ENCODE data around the gene CTR9. TPM values are rescaled to one million over a fixed set of nuclear protein-coding genes. Genes with fewer than 3 reads are reported as not detected.

CTR9 gene
- total RNA-seq, 1 donor = 30.5 TPM

- peak; percentile 72 for DNase-seq (ENCODE audit: low read depth)
- TF ChIP-seq CTCF (IDR thresholded peaks at IDR 0.05; ENCODE audit: insufficient read depth, low read length) = peak; percentile 95
- H3K4me3 ChIP-seq (ENCODE audit: low read depth, low read length) = peak overlapping the region; percentile 17
Observed at GRCh38 chr11:10792385-10793068, 41.5 kb downstream of the CTR9 start.

GRCh38 chr11:10793470-10794255, 42.6 kb downstream of the CTR9 start:
- no peak for TF ChIP-seq CTCF (IDR thresholded peaks at IDR 0.05; ENCODE audit: insufficient read depth, low read length)
- no peak overlapping the region for H3K4me3 ChIP-seq (ENCODE audit: low read depth, low read length)
- DNase-seq (ENCODE audit: low read depth) = no peak

GRCh38 chr11:10796191-10796590, 45.1 kb downstream of the CTR9 start:
- DNase-seq (ENCODE audit: low read depth) = no peak
- TF ChIP-seq CTCF (IDR thresholded peaks at IDR 0.05; ENCODE audit: insufficient read depth, low read length) = no peak
- no peak overlapping the region for H3K4me3 ChIP-seq (ENCODE audit: low read depth, low read length)

- DNase-seq (ENCODE audit: low read depth) = no peak
- no peak for TF ChIP-seq CTCF (IDR thresholded peaks at IDR 0.05; ENCODE audit: insufficient read depth, low read length)
- no peak overlapping the region for H3K4me3 ChIP-seq (ENCODE audit: low read depth, low read length)
Observed at GRCh38 chr11:10797001-10797400, 46.0 kb downstream of the CTR9 start.

GRCh38 chr11:10797531-10797930, 46.5 kb downstream of the CTR9 start:
- H3K4me3 ChIP-seq (ENCODE audit: low read depth, low read length) = no peak overlapping the region
- no peak for DNase-seq (ENCODE audit: low read depth)
- no peak for TF ChIP-seq CTCF (IDR thresholded peaks at IDR 0.05; ENCODE audit: insufficient read depth, low read length)

- no peak overlapping the region for H3K4me3 ChIP-seq (ENCODE audit: low read depth, low read length)
- TF ChIP-seq CTCF (IDR thresholded peaks at IDR 0.05; ENCODE audit: insufficient read depth, low read length) = no peak
- DNase-seq (ENCODE audit: low read depth) = no peak
Observed at GRCh38 chr11:10798330-10798928, 47.4 kb downstream of the CTR9 start.

Data from fibroblast of the aortic adventitia (primary cell).